Large intestine (tissue), 3 donors: ENCODE results near the gene ABCF2. TPM values are rescaled to one million over a fixed set of nuclear protein-coding genes. Genes with fewer than 3 reads are reported as not detected.

Experiments
- DNase-seq, 2 donors: peaks; one replicate each; pipeline versions ENCODE4 v3.0.0 to v3.0.0-alpha.2; 2013
- H3K27ac ChIP-seq: one replicate; pipeline ENCODE4 v1.5.1; 2013; ENCODE audit warnings: low read length
- H3K27me3 ChIP-seq: 2 replicates; pipeline ENCODE4 v1.6.1; 2013; ENCODE audit warnings: low read length; ENCODE audit not compliant: control insufficient read depth, insufficient read depth
- H3K36me3 ChIP-seq: 2 replicates; pipeline ENCODE4 v1.6.1; 2013; ENCODE audit warnings: low read length; ENCODE audit not compliant: control insufficient read depth, insufficient read depth
- H3K4me1 ChIP-seq: one replicate; pipeline ENCODE4 v1.6.1; 2013; ENCODE audit warnings: low read length; ENCODE audit not compliant: control insufficient read depth, insufficient read depth
- H3K4me3 ChIP-seq: one replicate; pipeline ENCODE4 v1.5.1; 2013; ENCODE audit warnings: low read length
- H3K9me3 ChIP-seq: one replicate; pipeline ENCODE4 v1.6.1; 2013; ENCODE audit warnings: mild to moderate bottlenecking, low read depth, low read length, moderate library complexity; ENCODE audit not compliant: control insufficient read depth
- WGBS: methylation state at CpG from one replicate; pipeline ENCODE4 v1.1.5; 2013; ENCODE audit warnings: low lambda C conversion rate; ENCODE audit not compliant: insufficient coverage; 5-methylcytosine and 5-hydroxymethylcytosine counted together
- polyA plus RNA-seq: library from polyadenylated mRNA; unstranded; fragments of 120-200 nt; gene quantifications from one replicate; pipeline ENCODE4 v1.2.1, GENCODE V29; 2013

Gene ABCF2
- polyA plus RNA-seq, 1 donor = 19.1 TPM

DNA sequence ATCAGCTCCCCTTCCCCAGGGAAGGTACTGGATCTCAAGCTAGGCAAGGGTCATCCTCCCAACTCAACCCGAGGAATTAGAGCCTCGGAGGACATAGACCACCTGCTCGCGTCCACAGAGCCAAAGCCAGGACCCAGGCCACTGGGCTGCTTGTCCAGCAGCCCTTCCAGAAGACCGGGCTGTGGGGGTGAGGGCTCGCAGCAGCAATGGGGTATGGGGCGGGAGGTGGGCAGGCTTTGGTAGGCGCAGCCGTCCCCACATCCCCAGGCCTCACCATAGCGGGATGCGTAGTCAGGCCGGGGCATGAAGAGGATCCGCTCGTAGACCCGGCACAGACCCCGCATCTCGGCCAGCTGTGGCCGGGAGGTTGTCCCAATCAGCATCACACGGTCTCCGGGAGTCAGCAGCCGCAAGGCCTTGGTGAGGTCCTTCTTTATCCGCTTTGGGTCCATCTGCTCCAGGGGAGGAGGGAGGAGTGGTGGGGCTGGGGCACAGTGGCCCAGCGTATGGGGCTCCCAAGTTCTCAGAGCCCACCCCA lies 34.9 kb downstream of the ABCF2 start:
- no CpG with 5 or more reads among the region's 23 CpGs for WGBS
- H3K9me3 ChIP-seq = no peaks in the 10 kb centered on the region
- no peak overlapping the region for H3K27ac ChIP-seq

DNA sequence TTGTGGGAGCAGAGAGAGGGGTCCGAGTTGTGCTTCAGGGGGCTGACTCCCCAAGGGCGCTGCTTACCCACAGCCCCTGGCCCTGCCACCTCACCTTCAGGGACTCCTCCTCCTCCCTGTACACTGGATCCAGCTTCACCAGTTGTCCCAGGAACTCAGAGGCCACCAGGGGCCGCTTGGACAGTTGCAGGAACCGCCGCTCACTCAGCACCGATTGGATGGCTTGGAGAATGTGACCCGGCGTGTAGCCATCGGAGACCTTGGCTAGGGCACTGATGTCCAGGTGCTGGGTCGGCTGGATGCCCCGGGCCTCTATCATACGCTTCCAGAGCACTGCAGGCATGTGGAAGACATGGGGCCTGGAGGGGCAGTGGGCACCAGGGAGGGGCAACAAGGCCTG lies 35.5 kb downstream of the ABCF2 start:
- Histone ChIP-seq H3K4me3 (no peak overlapping the region), H3K9me3 (no peaks in the 10 kb centered on the region), H3K4me1 (no peaks in the 10 kb centered on the region), H3K27ac (no peak overlapping the region), H3K27me3 (peaks cover 26% of the 10 kb centered on the region), H3K36me3 (no peaks in the 10 kb centered on the region)
- WGBS = no CpG with 5 or more reads among the region's 12 CpGs
- DNase-seq = no peak

More for the DNA sequence above, 34.9 kb downstream of the ABCF2 start:
- H3K36me3 ChIP-seq = no peaks in the 10 kb centered on the region
- DNase-seq = no peak
- H3K4me3 ChIP-seq = no peak overlapping the region
- peaks cover 28% of the 10 kb centered on the region for H3K27me3 ChIP-seq
- H3K4me1 ChIP-seq = no peaks in the 10 kb centered on the region

DNA sequence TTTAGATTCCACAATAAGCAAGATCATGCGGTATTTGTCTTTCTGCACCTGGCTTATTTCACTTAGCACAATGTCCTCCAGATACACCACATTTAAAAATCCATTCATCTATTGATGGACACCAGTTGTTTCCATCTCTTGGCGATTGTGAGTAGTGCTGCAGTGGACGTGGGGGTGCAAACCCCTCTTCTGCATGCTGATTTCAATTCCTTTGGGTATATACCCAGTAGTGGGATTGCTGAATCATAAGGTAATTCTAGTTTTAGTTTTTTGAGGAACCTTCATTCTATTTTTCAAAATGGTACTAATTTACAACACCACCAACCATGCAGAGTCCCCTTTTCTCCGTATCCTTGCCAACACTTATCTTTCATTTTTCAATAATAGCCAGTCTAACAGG lies 38.0 kb downstream of the ABCF2 start:
- Histone ChIP-seq H3K27me3 (peaks cover 11% of the 10 kb centered on the region), H3K9me3 (no peaks in the 10 kb centered on the region), H3K27ac (no peak overlapping the region), H3K4me3 (no peak overlapping the region), H3K4me1 (no peaks in the 10 kb centered on the region), H3K36me3 (no peaks in the 10 kb centered on the region)
- no peak for DNase-seq
- WGBS = 67% methylated on average over 1 of the region's 4 CpGs

DNA sequence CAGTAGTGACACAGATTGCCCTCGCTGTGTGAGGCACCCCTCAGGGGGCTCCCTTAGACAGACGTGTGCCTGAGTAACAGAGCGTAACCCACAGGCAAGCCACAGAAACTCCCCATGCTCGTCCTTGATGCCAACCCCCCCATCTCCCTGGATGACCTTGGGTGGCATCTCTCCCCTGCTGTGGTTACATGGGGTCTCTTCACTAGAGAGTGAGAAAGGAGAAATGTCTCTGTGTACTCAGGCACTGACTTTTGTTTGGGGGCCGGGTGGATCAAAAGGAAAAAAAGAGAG lies 38.8 kb downstream of the ABCF2 start:
- no peak overlapping the region for H3K4me3 ChIP-seq
- no peaks in the 10 kb centered on the region for H3K36me3 ChIP-seq
- no peaks in the 10 kb centered on the region for H3K9me3 ChIP-seq
- no peak for DNase-seq
- WGBS = no CpG with 5 or more reads among the region's 5 CpGs
- peaks cover 11% of the 10 kb centered on the region for H3K27me3 ChIP-seq
- H3K4me1 ChIP-seq = no peaks in the 10 kb centered on the region
- no peak overlapping the region for H3K27ac ChIP-seq

DNA sequence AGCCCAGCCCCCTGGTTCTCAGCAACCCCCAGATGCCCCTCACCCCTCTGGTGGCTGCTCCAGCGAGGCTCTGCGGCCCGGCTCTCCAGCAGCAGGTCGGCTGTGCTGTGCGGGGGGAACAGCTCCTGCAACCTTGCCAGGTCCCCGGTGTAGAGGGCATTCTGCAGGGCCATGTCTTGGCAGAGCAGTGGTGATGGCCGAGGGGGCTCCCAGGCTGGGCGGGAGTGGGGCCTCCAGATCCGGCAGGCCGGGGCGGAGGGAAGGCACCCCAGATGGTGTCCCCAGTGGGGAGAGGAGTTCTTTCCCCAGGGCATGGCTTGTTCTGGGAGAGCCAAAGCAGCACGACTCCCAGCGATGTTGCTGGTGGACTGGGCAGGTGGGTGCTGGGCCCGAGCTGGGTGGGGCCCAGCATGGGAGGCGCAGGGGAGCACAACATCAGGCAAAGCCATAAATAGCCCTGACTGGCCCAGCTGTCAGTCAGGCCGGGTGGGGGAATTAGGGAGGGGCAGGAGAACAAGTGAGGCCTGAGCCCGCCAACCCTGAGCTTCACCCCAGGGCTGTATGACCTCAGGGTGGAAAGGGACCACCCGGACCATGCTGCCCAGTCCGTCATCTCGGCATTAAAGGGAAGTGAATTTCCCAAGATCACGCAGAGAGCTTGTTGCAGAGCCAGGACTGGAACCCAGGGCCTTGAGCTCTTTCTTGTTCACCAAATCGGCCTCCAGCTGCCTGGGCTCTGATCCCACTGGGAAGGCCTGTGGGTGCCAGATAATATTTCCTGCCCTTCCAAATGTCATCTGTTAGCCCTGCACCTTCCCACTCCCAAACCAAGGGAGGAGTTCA lies 39.4 kb downstream of the ABCF2 start:
- Histone ChIP-seq H3K4me1 (no peaks in the 10 kb centered on the region), H3K27ac (no peak overlapping the region), H3K27me3 (peaks cover 11% of the 10 kb centered on the region), H3K9me3 (no peaks in the 10 kb centered on the region), H3K36me3 (no peaks in the 10 kb centered on the region), H3K4me3 (no peak overlapping the region)
- DNase-seq = no peak
- WGBS = 100% methylated on average over 1 of the region's 22 CpGs

DNA sequence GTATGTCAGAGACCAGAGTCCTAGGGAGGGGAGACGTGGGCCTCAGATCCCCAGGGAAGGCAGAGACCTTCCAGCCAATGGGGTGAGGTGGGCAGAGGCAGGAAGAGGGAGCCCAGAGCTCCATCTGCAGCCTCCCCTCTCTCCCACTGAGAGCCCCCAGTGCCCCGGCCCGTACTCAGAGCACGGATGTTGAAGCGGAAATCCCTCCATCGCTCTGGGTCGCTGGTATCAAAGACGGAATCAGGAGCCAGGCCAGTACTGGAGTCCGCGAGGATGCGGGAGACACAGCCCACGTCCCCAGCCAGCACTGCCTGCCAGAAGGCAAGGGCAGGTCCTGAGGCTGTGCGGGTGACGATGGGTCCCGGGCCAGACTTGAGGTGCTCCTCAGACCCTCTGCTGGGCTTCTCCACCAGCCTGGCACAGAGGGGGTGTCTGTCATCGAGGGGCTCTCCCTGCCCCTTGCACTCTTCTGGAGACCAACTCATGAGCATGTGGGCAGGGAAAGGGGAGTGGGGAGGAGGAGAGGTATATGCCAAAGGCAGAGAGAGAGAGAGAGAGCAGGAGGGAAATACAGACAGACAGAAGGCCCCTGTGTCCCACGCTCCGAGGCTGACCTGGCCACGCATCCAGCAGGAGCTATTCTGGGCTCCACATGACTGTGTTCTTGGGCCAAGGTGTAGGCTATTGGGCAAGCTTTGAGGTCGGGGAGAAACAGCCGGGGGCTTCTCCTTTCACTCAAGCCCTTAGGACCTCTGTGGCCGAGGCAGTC lies 40.2 kb downstream of the ABCF2 start, which contains the start of gene ASB10:
Gene ASB10, minus strand, starts transcription at position 611 of the 769 bp plus-strand sequence. Its CDS starts 120 bp downstream, at position 491.
- Histone ChIP-seq H3K27ac (no peak within 1 kb of the TSS), H3K4me3 (no peak within 1 kb of the TSS), H3K4me1 (no peaks in the 10 kb centered on the region), H3K9me3 (no peaks in the 10 kb centered on the region), H3K36me3 (no peaks in the 10 kb centered on the region), H3K27me3 (peaks cover 11% of the 10 kb centered on the region)
- no peak for DNase-seq
- WGBS = no CpG with 5 or more reads among the region's 22 CpGs

DNA sequence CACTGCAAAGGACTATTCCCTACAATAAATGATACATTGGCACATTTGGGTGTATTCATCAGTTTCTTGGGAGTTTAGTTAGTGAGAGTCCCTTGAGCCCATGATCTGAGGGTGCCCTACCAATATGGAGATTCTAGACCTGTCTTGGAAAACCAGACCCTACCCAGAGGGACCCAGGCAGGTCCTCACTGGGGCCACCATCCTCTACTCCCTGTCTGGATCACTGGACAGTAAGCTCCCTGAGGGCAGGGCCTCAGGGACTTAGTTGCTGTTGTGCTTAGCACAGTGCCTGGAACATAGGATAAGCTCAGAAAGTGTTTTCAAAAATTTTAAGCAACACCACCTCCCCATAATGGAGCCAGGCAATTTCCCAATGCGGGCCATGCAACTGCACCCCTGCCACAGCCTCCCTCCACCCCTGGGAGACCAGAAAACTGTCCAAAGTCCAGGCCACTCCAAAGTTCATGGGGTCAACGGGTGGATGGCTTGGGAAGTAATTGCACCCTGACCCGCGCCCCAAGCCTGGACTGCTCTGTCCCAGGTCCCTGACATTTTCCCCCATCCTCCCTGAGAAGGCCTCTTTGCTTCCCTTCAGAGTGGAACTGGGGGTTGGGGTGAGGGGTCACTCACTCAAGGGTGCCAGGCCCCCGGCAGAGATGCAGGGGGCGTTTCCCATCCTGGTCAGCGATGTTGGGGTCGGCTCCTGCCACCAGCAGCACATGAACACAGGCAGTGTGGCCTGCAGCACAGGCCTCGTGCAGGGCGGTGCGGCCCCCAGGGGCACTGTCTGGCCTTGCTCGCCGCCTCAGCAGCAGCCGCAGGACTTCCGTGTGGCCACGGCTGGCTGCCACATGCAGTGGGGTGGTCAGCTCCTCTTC lies 41.0 kb downstream of the ABCF2 start:
- Histone ChIP-seq H3K27me3 (peaks cover 11% of the 10 kb centered on the region), H3K9me3 (no peaks in the 10 kb centered on the region), H3K4me3 (no peak overlapping the region), H3K36me3 (no peaks in the 10 kb centered on the region), H3K4me1 (no peaks in the 10 kb centered on the region), H3K27ac (no peak overlapping the region)
- no peak for DNase-seq
- WGBS = no CpG with 5 or more reads among the region's 16 CpGs

DNA sequence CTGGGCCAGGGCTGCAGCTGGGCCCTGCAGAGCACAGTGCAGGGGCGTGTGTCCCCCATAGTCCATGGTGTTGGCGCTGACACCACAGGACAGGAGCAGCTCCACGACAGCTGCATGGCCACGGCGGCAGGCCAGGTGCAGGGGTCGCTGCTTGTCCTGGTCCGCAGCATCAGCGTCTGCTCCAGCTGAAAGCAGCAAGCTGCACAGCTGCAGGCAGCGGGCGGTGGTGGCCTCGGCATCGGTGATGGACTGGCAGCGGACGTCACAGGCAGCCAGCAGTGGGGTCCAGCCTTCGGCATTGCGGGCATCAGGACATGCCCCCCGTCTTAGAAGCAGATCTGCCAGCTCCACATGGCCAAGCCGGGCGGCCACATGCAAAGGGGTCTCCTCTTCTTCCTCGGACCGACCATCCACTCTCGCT lies 46.0 kb downstream of the ABCF2 start:
- Histone ChIP-seq H3K36me3 (no peaks in the 10 kb centered on the region), H3K9me3 (no peaks in the 10 kb centered on the region), H3K27me3 (peaks cover 31% of the 10 kb centered on the region), H3K4me1 (no peaks in the 10 kb centered on the region), H3K27ac (no peak overlapping the region), H3K4me3 (no peak overlapping the region)
- no CpG with 5 or more reads among the region's 22 CpGs for WGBS
- DNase-seq = no peak

DNA sequence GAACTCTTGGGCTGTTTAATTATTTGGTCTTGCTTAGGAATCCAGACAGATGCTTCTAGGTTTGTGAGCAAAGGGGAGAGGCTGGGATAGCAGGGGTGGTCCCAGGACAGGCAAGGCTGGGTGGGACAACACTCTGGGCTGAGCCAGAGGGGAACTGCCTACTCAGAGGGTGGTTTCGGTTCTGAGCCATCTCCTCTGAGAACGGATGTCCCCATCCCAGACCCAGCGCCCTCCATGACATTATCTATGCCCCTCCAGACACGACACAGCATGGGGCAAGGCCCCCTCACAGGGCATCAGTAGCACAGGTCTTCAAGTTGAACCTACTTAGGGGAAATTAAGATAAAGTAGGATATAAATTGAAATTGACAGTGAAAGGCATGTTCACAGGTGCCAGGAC lies 47.1 kb downstream of the ABCF2 start:
- H3K27me3 ChIP-seq = peaks cover 42% of the 10 kb centered on the region
- WGBS = no CpG with 5 or more reads among the region's 4 CpGs
- no peaks in the 10 kb centered on the region for H3K4me1 ChIP-seq
- DNase-seq = no peak
- no peaks in the 10 kb centered on the region for H3K36me3 ChIP-seq
- no peak overlapping the region for H3K4me3 ChIP-seq
- H3K27ac ChIP-seq = no peak overlapping the region
- H3K9me3 ChIP-seq = no peaks in the 10 kb centered on the region
